PC-9 (cell line): ENCODE results near the gene SSC4D.

ENCODE experiments used
- EZH2 ChIP-seq: fragments of 200-600 bp; sonication (generic); IDR thresholded peaks from 2 replicates; pipeline ENCODE4 v1.8.0; 2017; ENCODE audit warnings: antibody characterized with exemption, low read depth
- TF ChIP-seq, protein P1 (sequence below): fragments of 200-600 bp; sonication (generic); conservative IDR thresholded peaks from 2 replicates; pipeline ENCODE4 v1.6.1; 2017; ENCODE audit warnings: mixed run types, antibody characterized with exemption, mild to moderate bottlenecking, moderate library complexity

- TF ChIP-seq, protein P1, sequence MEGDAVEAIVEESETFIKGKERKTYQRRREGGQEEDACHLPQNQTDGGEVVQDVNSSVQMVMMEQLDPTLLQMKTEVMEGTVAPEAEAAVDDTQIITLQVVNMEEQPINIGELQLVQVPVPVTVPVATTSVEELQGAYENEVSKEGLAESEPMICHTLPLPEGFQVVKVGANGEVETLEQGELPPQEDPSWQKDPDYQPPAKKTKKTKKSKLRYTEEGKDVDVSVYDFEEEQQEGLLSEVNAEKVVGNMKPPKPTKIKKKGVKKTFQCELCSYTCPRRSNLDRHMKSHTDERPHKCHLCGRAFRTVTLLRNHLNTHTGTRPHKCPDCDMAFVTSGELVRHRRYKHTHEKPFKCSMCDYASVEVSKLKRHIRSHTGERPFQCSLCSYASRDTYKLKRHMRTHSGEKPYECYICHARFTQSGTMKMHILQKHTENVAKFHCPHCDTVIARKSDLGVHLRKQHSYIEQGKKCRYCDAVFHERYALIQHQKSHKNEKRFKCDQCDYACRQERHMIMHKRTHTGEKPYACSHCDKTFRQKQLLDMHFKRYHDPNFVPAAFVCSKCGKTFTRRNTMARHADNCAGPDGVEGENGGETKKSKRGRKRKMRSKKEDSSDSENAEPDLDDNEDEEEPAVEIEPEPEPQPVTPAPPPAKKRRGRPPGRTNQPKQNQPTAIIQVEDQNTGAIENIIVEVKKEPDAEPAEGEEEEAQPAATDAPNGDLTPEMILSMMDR = no peak
- no peak for TF ChIP-seq EZH2
These were observed 61.8 kb downstream of the SSC4D start for GRCh38 chr7:76347710-76348109.
